ENCODE measurements around the gene ZNF711. TPM values are rescaled to one million over a fixed set of nuclear protein-coding genes. Genes with fewer than 3 reads are reported as not detected.

Gene ZNF711
- 10 to 100 TPM in 1 of 4 donors, 1 to 10 TPM in 2, under 1 TPM in 1; 0.53 to 13.2 (median 2.4) TPM for total RNA-seq

- peak within 1 kb of the TSS; percentile 33 to 64 (median 49) for H3K4me3 ChIP-seq
- TF ChIP-seq POLR2A (IDR thresholded peaks at IDR 0.05) = no peak
- TF ChIP-seq, protein P1, sequence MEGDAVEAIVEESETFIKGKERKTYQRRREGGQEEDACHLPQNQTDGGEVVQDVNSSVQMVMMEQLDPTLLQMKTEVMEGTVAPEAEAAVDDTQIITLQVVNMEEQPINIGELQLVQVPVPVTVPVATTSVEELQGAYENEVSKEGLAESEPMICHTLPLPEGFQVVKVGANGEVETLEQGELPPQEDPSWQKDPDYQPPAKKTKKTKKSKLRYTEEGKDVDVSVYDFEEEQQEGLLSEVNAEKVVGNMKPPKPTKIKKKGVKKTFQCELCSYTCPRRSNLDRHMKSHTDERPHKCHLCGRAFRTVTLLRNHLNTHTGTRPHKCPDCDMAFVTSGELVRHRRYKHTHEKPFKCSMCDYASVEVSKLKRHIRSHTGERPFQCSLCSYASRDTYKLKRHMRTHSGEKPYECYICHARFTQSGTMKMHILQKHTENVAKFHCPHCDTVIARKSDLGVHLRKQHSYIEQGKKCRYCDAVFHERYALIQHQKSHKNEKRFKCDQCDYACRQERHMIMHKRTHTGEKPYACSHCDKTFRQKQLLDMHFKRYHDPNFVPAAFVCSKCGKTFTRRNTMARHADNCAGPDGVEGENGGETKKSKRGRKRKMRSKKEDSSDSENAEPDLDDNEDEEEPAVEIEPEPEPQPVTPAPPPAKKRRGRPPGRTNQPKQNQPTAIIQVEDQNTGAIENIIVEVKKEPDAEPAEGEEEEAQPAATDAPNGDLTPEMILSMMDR (IDR thresholded peaks at IDR 0.05) = no peak
- H3K9me3 ChIP-seq = no peaks in the 10 kb centered on the region
- H3K36me3 ChIP-seq = no peaks in the 10 kb centered on the region
- no peaks in the 10 kb centered on the region for H3K27me3 ChIP-seq
- H3K4me1 ChIP-seq = no peaks in the 10 kb centered on the region
- no peak within 1 kb of the TSS for H3K27ac ChIP-seq
- peak; percentile 24 to 60 (median 53) for DNase-seq
Measured at GRCh38 chrX:85243761-85244449, at the start of gene ZNF711, which contains the start of gene SATL1. Gene ZNF711, plus strand, starts transcription at chrX:85243991. Its CDS starts 3,582 bp downstream, at chrX:85247573. Gene SATL1, minus strand, starts transcription at chrX:85243779. Its CDS starts 134,811 bp downstream, at chrX:85108968.

GRCh38 chrX:85196319-85196718, 47.5 kb upstream of the ZNF711 start:
- DNase-seq = no peak
- TF ChIP-seq POLR2A (IDR thresholded peaks at IDR 0.05) = no peak
- TF ChIP-seq, protein P1 (IDR thresholded peaks at IDR 0.05) = no peak
- no peak overlapping the region for H3K4me3 ChIP-seq
- no peaks in the 10 kb centered on the region for H3K36me3 ChIP-seq
- H3K27ac ChIP-seq = no peak overlapping the region
- no peaks in the 10 kb centered on the region for H3K4me1 ChIP-seq
- H3K27me3 ChIP-seq = no peaks in the 10 kb centered on the region
- H3K9me3 ChIP-seq = no peaks in the 10 kb centered on the region

GRCh38 chrX:85203461-85203970, 40.3 kb upstream of the ZNF711 start:
- no peaks in the 10 kb centered on the region for H3K9me3 ChIP-seq

DNA sequence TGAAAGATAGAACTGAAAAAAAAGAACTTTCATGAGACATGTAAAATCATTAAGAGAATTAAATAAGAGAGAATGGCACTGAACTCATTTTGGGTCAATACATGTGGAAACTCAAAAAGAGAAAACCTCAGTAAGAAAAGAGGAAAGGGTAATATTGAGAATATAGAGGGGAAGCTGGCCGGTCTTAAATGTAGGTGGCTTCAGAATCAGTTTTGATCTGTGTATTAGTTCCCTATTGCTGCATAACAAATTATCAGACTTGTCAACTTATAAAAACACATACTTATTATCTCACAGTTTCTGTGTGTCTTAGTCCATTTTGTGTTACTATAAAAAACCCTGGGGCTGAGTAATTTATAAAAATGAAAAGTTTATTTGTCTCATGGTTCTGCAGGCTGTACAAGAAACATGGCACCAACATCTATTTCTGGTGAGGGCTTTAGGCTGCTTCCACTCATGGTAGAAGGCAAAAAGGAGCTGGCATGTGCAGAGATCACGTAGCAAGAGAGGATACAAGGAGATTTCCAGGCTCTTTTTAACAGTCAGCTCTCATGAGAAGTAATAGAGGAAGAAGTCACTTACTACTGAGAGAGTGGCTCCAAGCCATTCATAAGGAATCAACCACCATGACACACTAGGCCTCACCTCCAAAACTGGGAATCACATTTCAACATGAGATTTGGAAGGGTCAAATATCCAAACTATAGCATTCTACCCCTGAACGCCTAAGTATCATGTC, 29.8 kb upstream of the ZNF711 start:
- Histone ChIP-seq H3K27me3 (no peaks in the 10 kb centered on the region), H3K27ac (no peak overlapping the region), H3K36me3 (no peaks in the 10 kb centered on the region), H3K4me3 (no peak overlapping the region), H3K9me3 (no peaks in the 10 kb centered on the region), H3K4me1 (no peaks in the 10 kb centered on the region)
- TF ChIP-seq, protein P1 (IDR thresholded peaks at IDR 0.05) = no peak
- no peak for DNase-seq

More at GRCh38 chrX:85203461-85203970, 40.3 kb upstream of the ZNF711 start:
- H3K27me3 ChIP-seq = no peaks in the 10 kb centered on the region
- H3K27ac ChIP-seq = no peak overlapping the region
- no peak overlapping the region for H3K4me3 ChIP-seq
- H3K4me1 ChIP-seq = no peaks in the 10 kb centered on the region
- no peak for TF ChIP-seq POLR2A (IDR thresholded peaks at IDR 0.05)
- TF ChIP-seq, protein P1 (IDR thresholded peaks at IDR 0.05) = no peak
- H3K36me3 ChIP-seq = no peaks in the 10 kb centered on the region
- no peak for DNase-seq

DNA sequence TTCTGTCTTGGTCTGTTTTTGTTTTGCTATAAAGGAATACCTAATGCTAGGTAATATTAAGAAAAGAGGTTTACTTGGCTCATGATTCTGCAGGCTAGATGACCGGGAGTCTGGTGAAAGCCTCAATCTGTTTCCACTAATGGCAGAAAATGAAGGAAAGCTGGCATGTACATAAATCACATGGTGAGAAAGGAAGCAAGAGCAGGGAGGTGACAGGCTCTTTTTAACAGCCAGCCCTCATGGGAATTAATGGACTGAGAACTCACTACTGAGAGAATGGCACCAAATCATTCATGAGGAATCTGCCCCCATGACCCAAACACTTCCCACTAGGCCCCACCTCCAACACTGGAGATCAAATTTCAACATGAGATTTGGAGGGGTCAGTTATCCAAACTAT, 27.8 kb upstream of the ZNF711 start:
- no peaks in the 10 kb centered on the region for H3K36me3 ChIP-seq
- no peaks in the 10 kb centered on the region for H3K4me1 ChIP-seq
- no peak overlapping the region for H3K4me3 ChIP-seq
- no peak overlapping the region for H3K27ac ChIP-seq
- TF ChIP-seq POLR2A (IDR thresholded peaks at IDR 0.05) = no peak
- TF ChIP-seq, protein P1 (IDR thresholded peaks at IDR 0.05) = no peak
- H3K27me3 ChIP-seq = no peaks in the 10 kb centered on the region
- DNase-seq = no peak
- H3K9me3 ChIP-seq = no peaks in the 10 kb centered on the region
